Activated effector memory CD4-positive, alpha-beta T cell treated with anti-CD3 and anti-CD28 coated beads, Interleukin-2, amount 50 U/mL, for 16 hours (primary cell): ENCODE results near the gene LRMDA.

Experiments
- DNase-seq: peaks from one replicate; pipeline ENCODE4 v3.0.0-alpha.2; 2020

LRMDA gene

GRCh38 chr10:76017733-76018433 is 586.5 kb downstream of the LRMDA start:
- no peak for DNase-seq

- no peak for DNase-seq
Observed at GRCh38 chr10:76020630-76021029, 589.2 kb downstream of the LRMDA start.

DNA sequence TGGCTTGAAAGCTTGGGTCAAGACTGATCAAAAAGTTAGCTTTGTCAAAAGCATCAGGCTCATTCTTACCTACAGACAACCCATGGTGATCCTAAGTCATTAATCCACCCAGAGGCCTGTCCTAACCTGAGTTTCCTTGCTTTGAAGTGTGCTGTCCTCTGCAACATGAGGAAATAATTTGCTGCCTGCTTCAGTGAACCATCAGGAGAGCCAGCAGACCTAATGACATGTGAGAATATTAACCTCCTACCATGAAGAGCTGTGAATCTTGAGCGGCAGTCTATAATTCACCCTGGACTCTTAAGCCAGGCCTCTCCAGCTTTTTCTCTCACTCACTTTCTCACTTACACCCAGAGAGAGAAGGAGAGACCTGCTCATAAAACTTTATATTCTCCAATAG is 590.0 kb downstream of the LRMDA start:
- DNase-seq: no peak

DNA sequence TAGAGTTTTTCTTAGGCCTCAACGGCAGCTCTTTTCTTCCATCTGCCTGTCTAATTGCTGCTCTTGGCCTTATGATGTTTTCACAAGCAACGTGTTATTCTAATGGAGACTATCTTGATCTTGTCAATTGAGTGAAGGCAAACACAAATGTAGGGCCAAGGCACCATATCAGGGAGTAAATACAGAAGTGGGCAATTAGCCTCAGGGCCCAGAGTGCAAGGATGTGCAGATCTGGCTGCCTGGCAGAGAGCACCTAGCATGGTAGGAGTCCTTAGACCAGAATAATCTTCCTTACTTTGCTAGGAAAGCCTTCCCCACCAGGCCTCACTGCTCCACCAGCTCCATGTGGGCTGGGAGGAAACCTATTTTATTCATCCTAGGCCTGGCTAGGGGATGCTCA is 590.9 kb downstream of the LRMDA start:
- DNase-seq: no peak

DNA sequence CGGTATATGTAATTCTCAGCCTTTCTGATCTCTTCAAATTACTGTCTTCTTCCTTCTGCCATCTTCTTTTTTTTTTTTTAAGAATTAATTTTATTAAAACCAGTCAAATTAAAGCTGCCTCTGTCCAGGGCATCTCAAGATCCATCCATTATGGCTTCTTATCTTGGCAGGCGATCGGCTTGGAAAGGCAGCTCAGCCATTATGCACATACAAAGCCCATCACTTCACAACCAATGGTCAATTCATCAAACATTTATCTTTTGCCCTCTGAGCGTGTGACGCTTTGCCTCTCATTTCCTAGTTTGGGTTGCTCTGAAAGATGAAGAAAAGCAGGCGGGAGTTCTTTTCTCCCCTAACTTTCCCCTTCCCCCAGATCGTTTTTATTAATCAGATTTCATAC is 591.6 kb downstream of the LRMDA start:
- DNase-seq: no peak

- no peak for DNase-seq
Observed at GRCh38 chr10:76024460-76025123, 593.2 kb downstream of the LRMDA start.

DNA sequence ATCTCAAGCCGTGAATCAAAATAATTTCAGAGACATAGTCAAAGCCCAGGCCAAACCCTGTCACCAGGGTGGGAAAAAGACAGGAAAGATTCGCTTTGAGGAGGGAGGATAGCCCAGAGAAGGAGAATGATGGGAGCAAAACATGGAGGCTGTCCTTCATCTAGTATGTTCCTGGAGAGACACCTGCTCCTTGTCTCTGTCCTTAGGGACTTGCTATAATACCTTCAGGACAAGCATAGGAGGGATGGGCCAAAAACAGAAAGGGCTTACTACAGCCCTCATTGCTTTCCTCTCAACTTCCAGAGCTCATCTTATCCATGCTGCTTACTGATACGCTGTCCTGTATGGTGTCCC is 593.7 kb downstream of the LRMDA start:
- DNase-seq: no peak

DNA sequence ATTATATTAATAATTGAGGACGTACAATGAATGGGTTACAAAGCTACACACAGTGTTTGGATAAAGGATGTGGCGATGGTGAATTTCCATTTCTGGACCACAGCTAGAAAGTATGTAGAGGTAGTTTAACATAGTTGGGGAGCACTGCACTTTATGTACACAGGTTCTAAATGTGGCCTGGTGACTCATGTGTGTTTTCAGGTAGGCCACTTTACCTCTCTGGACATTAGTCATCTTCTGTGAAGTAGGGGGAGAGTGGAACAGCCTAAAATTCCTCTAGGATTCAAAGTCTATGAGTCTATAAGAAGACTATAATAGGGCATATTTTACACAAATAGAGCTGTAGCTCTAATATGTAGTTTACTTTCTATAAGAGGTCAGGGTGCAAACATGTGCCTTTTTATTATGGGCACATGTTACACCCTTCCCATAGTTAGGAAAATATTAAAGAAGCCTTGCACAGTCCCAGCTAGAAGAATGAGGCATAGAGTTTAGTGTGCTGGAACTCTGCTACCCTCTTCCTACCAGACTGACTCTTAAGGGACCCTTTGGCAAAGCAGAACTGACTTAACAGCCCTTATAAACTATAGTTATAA is 594.9 kb downstream of the LRMDA start:
- DNase-seq: no peak

GRCh38 chr10:76026905-76027304 is 595.5 kb downstream of the LRMDA start:
- DNase-seq: no peak

DNA sequence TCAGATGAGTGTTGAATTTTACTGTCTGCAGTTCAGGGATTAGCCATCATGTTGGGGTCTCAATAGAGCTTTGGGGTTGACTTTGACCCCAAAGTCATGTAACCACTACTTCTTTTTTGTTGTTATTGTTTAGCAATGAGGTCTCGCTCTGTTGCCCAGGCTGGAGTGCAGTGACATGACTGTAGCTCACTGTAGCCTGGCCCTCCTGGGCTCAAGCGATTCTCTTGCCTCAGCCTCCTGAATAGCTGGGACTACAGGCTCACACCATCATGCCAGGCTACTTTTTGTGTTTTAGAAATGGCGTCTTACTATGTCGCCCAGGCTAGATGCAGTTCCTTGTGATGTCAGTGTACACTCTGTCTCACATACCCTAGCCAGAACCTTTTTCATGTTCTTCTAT is 598.4 kb downstream of the LRMDA start:
- DNase-seq: no peak

- no peak for DNase-seq
Observed at GRCh38 chr10:76031099-76031498, 599.7 kb downstream of the LRMDA start.

DNA sequence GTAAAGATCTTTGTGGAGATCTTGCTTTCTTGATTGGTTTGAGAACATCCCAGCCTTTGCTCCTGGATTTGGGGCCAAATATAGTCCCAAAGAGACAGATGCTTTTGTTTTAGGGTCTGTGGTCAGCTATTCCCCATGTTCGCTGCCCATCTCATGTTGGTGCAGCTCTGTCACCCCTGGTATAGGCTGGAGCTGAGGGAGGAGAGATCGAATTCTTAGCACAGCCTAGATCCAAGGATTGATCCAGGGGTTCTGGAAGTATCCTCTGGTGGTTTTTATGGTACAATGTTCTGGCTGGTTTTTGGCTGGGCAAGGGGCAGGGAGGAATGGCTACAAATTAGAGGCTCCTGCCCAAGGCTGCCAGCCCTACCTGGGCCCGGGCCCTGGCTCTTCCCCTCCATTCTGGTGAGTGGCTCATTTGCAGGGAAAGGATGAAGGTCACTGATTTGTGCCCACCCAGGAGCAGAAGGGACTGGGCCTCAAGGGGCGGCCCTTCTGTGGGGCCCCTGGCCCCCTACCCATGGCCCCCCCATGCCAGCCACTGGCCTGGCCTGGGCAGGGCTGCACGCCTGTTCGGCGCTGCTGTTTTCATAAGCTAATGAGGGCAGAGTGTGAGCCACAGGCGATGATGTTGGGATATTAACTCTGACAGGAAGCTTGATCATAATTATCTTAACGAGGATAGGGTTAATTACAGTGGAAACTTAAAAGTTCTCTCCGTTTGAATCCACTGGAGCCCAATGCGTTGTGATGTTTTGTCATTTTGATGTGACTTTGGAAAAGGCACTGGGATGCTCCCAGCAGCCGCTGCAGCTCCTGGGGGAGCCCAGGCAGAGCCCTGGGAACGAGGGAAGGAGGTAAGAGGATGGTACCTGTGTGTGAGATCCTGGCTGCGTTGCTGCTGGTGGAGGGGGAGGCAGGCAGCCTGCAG is 600.6 kb downstream of the LRMDA start:
- no peak for DNase-seq

DNA sequence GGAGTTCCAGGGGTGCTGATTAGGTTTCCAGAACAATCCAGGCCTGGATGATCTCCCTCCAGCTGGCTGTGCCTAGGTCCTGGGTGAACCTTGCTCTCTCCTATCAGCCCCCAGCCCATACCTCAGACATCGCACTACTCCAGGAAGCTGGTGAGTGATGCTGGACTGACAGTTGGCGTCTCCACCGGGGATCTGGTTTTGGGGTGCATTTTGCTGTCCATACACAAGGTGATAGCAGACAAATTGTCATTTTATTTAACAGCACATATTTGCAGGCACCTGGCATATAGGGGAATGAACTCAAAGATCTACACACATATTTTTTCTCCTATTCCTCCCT is 601.2 kb downstream of the LRMDA start:
- DNase-seq: no peak

GRCh38 chr10:76033457-76034196 is 602.2 kb downstream of the LRMDA start:
- no peak for DNase-seq

GRCh38 chr10:76034353-76035205 is 603.2 kb downstream of the LRMDA start:
- DNase-seq: no peak

- no peak for DNase-seq
Observed at GRCh38 chr10:76035206-76036110, 604.0 kb downstream of the LRMDA start.

- peak; percentile 72 for DNase-seq
Observed at GRCh38 chr10:76036111-76036940, 604.9 kb downstream of the LRMDA start.

GRCh38 chr10:76036962-76037361 is 605.5 kb downstream of the LRMDA start:
- no peak for DNase-seq

DNA sequence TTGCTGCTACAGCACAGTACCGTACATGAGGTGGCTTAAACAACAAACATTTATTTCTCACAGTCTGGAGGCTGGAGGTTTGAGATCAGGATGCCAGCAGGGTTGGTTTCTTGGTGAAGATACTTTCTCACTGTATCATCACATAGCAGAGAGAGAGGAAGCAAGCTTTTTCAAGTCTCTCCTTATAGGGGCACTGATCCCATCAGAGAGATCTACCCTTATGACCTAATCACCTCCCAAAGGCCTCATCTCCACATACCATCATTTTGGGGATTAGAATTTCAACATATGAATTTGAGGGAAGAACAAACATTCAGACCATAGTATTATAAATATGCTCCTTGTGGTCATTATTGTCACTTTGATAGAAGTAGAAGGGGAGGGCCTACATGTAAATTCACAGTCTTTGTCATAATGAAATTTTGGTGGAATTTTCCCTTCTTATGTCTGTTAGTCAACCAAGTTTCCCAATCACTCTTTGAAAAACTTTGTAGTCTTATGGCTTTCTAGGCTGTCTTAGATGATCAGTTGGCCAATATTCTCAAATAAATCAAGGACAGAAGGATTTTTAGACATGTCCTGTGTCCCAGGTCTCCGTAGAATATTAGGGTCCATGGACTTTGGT is 606.2 kb downstream of the LRMDA start:
- DNase-seq: no peak
